ENCODE results near the gene NTNG1.

DNA sequence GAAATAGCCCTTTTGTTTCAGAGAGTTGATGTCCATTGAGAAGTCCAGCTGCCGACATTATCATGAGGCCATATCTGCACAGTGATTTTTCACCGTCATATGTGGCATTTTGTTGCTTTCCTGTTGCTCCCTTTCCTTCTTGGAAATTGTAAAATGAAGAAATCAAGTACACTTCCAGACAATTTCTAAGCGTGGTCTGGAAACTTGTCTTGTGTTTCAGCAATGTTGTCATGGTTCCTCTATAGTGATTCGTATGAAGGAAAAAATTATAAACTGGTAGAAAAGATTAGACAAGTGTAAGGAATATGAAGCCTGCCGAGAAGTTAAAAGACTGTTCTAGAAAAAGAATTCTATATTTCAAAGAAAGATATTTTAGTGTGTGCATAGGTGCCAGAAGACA is 17.7 kb downstream of the NTNG1 start:
- no peak for TF ChIP-seq EZH2 (IDR thresholded peaks at IDR 0.05; ENCODE audit: insufficient read depth, low read length)
- TF ChIP-seq, protein P1, sequence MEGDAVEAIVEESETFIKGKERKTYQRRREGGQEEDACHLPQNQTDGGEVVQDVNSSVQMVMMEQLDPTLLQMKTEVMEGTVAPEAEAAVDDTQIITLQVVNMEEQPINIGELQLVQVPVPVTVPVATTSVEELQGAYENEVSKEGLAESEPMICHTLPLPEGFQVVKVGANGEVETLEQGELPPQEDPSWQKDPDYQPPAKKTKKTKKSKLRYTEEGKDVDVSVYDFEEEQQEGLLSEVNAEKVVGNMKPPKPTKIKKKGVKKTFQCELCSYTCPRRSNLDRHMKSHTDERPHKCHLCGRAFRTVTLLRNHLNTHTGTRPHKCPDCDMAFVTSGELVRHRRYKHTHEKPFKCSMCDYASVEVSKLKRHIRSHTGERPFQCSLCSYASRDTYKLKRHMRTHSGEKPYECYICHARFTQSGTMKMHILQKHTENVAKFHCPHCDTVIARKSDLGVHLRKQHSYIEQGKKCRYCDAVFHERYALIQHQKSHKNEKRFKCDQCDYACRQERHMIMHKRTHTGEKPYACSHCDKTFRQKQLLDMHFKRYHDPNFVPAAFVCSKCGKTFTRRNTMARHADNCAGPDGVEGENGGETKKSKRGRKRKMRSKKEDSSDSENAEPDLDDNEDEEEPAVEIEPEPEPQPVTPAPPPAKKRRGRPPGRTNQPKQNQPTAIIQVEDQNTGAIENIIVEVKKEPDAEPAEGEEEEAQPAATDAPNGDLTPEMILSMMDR (IDR thresholded peaks at IDR 0.05; ENCODE audit: insufficient read depth, low read depth, low read length), result no peak
